Breast epithelium (tissue), 3 donors: ENCODE measurements around the gene DMAC1.

Experiments
- POLR2A ChIP-seq: fragments of 450-650 bp; IDR thresholded peaks from one replicate; pipeline ENCODE4 v1.6.1; 2016; ENCODE audit warnings: antibody characterized with exemption, mild to moderate bottlenecking, moderate library complexity
- POLR2AphosphoS5 ChIP-seq, 3 donors: sonication (generic); formaldehyde crosslinking; IDR thresholded peaks; one replicate each; pipeline ENCODE4 v1.6.1; 2017; ENCODE audit warnings: antibody characterized with exemption in 3 of 3
- TF ChIP-seq, protein P1 (sequence below), 3 donors: fragments of 450-650 bp; IDR thresholded peaks; one replicate each; pipeline ENCODE4 v1.5.1; 2016 to 2017; ENCODE audit warnings: antibody characterized with exemption in 3 of 3, mild to moderate bottlenecking in 3 of 3, moderate library complexity in 3 of 3

- TF ChIP-seq POLR2A (no peak), POLR2AphosphoS5 (IDR thresholded peaks at IDR 0.05) (no peak)
- TF ChIP-seq, protein P1, sequence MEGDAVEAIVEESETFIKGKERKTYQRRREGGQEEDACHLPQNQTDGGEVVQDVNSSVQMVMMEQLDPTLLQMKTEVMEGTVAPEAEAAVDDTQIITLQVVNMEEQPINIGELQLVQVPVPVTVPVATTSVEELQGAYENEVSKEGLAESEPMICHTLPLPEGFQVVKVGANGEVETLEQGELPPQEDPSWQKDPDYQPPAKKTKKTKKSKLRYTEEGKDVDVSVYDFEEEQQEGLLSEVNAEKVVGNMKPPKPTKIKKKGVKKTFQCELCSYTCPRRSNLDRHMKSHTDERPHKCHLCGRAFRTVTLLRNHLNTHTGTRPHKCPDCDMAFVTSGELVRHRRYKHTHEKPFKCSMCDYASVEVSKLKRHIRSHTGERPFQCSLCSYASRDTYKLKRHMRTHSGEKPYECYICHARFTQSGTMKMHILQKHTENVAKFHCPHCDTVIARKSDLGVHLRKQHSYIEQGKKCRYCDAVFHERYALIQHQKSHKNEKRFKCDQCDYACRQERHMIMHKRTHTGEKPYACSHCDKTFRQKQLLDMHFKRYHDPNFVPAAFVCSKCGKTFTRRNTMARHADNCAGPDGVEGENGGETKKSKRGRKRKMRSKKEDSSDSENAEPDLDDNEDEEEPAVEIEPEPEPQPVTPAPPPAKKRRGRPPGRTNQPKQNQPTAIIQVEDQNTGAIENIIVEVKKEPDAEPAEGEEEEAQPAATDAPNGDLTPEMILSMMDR (IDR thresholded peaks at IDR 0.05), result no peak
Measured at GRCh38 chr9:7794196-7794595, 5.4 kb downstream of the DMAC1 start.
